SU-DHL-6 (cell line): ENCODE data around the gene CYP2C19.

Source experiments
- H2AFZ ChIP-seq: fragments of 200-600 bp; sonication (generic); 2 replicates; pipeline ENCODE4 v1.6.1; 2014; ENCODE audit warnings: low read depth, mild to moderate bottlenecking, moderate library complexity, mixed read lengths, antibody characterized with exemption, low read length; ENCODE audit not compliant: severe bottlenecking
- H3F3A ChIP-seq: fragments of 200-600 bp; shearing (Covaris generic); 2 replicates; pipeline ENCODE4 v1.6.0; 2016; ENCODE audit warnings: antibody characterized with exemption, mild to moderate bottlenecking; ENCODE audit not compliant: insufficient read depth
- H3K27ac ChIP-seq: fragments of 200-600 bp; sonication (generic); 2 replicates; pipeline ENCODE4 v1.5.1; 2016; ENCODE audit warnings: low read depth, mild to moderate bottlenecking, low read length, moderate library complexity, mixed read lengths
- H3K27me3 ChIP-seq: fragments of 200-600 bp; sonication (generic), shearing (Covaris generic); 2 replicates; pipeline ENCODE4 v1.6.0; 2014; ENCODE audit warnings: mild to moderate bottlenecking, low read length
- H3K36me3 ChIP-seq: fragments of 200-600 bp; sonication (generic); 2 replicates; pipeline ENCODE4 v1.6.1; 2014; ENCODE audit warnings: mild to moderate bottlenecking, low read length, mixed read lengths
- H3K4me2 ChIP-seq: fragments of 300-600, 200-600 bp; shearing (Covaris generic), sonication (generic); 2 replicates; pipeline ENCODE4 v1.6.0; 2014; ENCODE audit warnings: low read length, low read depth, mild to moderate bottlenecking; ENCODE audit not compliant: poor library complexity, severe bottlenecking
- H3K4me3 ChIP-seq: fragments of 200-600 bp; sonication (generic); 2 replicates; pipeline ENCODE4 v1.5.1; 2014; ENCODE audit warnings: antibody characterized with exemption, low read length, mild to moderate bottlenecking, mixed read lengths; ENCODE audit not compliant: insufficient read depth, poor library complexity, severe bottlenecking
- H3K79me2 ChIP-seq: fragments of 200-600 bp; sonication (generic); 2 replicates; pipeline ENCODE4 v1.6.1; 2014; ENCODE audit warnings: mild to moderate bottlenecking, low read length, moderate library complexity; ENCODE audit not compliant: insufficient read depth
- H3K9ac ChIP-seq: fragments of 200-600 bp; sonication (generic); 2 replicates; pipeline ENCODE4 v1.7.0; 2014; ENCODE audit warnings: mild to moderate bottlenecking, low read length
- H3K9me2 ChIP-seq: fragments of 200-600 bp; sonication (generic); replicated peaks from 2 replicates; pipeline ENCODE4 v1.6.1; 2014; ENCODE audit warnings: low read length; ENCODE audit not compliant: insufficient read depth
- H3K9me3 ChIP-seq: fragments of 200-600 bp; sonication (generic); 2 replicates; pipeline ENCODE4 v1.6.1; 2014; ENCODE audit warnings: low read length, mixed read lengths; ENCODE audit not compliant: insufficient read depth
- H4K20me1 ChIP-seq: fragments of 200-600 bp; sonication (generic); 2 replicates; pipeline ENCODE4 v1.6.1; 2014; ENCODE audit warnings: low read depth, mild to moderate bottlenecking, antibody characterized with exemption, low read length, moderate library complexity, mixed read lengths
- CTCF ChIP-seq: fragments of 200-600 bp; sonication (generic); IDR thresholded peaks from one replicate; pipeline ENCODE4 v1.5.1; 2017; ENCODE audit warnings: antibody characterized with exemption, mild to moderate bottlenecking, low read length, moderate library complexity; ENCODE audit not compliant: insufficient read depth, poor library complexity, severe bottlenecking
- EZH2phosphoT487 ChIP-seq: fragments of 200-600 bp; sonication (generic), shearing (Covaris generic); conservative IDR thresholded peaks from 2 replicates; pipeline ENCODE4 v1.6.1; 2018; ENCODE audit warnings: mild to moderate bottlenecking, antibody characterized with exemption, low read length, moderate library complexity, mixed read lengths

CYP2C19 gene

GRCh38 chr10:94902570-94902969 is 140.1 kb downstream of the CYP2C19 start:
- no peaks in the 10 kb centered on the region for H3K27me3 ChIP-seq
- no peak overlapping the region for H3K27ac ChIP-seq
- H3K9me3 ChIP-seq, result no peaks in the 10 kb centered on the region
- H3K36me3 ChIP-seq, result no peaks in the 10 kb centered on the region
- H3K9me2 ChIP-seq, result no peaks in the 10 kb centered on the region
- no peaks in the 10 kb centered on the region for H3F3A ChIP-seq
- no peaks in the 10 kb centered on the region for H4K20me1 ChIP-seq
- TF ChIP-seq EZH2phosphoT487, result no peak
- TF ChIP-seq CTCF, result no peak
- no peak overlapping the region for H3K9ac ChIP-seq
- H2AFZ ChIP-seq, result no peak overlapping the region
- H3K4me3 ChIP-seq, result no peak overlapping the region
- H3K4me2 ChIP-seq, result no peak overlapping the region
- no peaks in the 10 kb centered on the region for H3K79me2 ChIP-seq
